ENCODE results near the gene ZNF385C.

The ZNF385C gene

GRCh38 chr17:42071810-42072209 is 26.5 kb downstream of the ZNF385C start:
- FAIRE-seq (no peak), DNase-seq (ENCODE audit: insufficient read length, low spot score) (no peak)
- TF ChIP-seq CTCF (IDR thresholded peaks at IDR 0.05; ENCODE audit: insufficient read depth, missing control alignments) = no peak

- TF ChIP-seq CTCF (IDR thresholded peaks at IDR 0.05; ENCODE audit: insufficient read depth, missing control alignments) = no peak
- no peak for FAIRE-seq
- no peak for DNase-seq (ENCODE audit: insufficient read length, low spot score)
These were observed 29.3 kb downstream of the ZNF385C start for GRCh38 chr17:42068979-42069378.

GRCh38 chr17:42067371-42068091 is 30.7 kb downstream of the ZNF385C start:
- DNase-seq (ENCODE audit: insufficient read length, low spot score) (peak; percentile 61), FAIRE-seq (no peak)
- peak; percentile 95 for TF ChIP-seq CTCF (IDR thresholded peaks at IDR 0.05; ENCODE audit: insufficient read depth, missing control alignments)

GRCh38 chr17:42065201-42065600 is 33.1 kb downstream of the ZNF385C start:
- FAIRE-seq (no peak), DNase-seq (ENCODE audit: insufficient read length, low spot score) (no peak)
- no peak for TF ChIP-seq CTCF (IDR thresholded peaks at IDR 0.05; ENCODE audit: insufficient read depth, missing control alignments)

GRCh38 chr17:42062681-42063080 is 35.6 kb downstream of the ZNF385C start:
- FAIRE-seq = no peak
- DNase-seq (ENCODE audit: insufficient read length, low spot score) = no peak
- TF ChIP-seq CTCF (IDR thresholded peaks at IDR 0.05; ENCODE audit: insufficient read depth, missing control alignments) = no peak

GRCh38 chr17:42061646-42062487 is 36.4 kb downstream of the ZNF385C start:
- FAIRE-seq (no peak), DNase-seq (ENCODE audit: insufficient read length, low spot score) (no peak)
- TF ChIP-seq CTCF (IDR thresholded peaks at IDR 0.05; ENCODE audit: insufficient read depth, missing control alignments) = no peak

GRCh38 chr17:42060231-42060630 is 38.0 kb downstream of the ZNF385C start:
- TF ChIP-seq CTCF (IDR thresholded peaks at IDR 0.05; ENCODE audit: insufficient read depth, missing control alignments) = no peak
- FAIRE-seq (no peak), DNase-seq (ENCODE audit: insufficient read length, low spot score) (no peak)

All from D721Med (cell line).